Skin of body (tissue), 2 donors: ENCODE data around the gene FLCN. TPM values are rescaled to one million over a fixed set of nuclear protein-coding genes. Genes with fewer than 3 reads are reported as not detected.

Source experiments
- DNase-seq: peaks from one replicate; lab custom pipeline; 2025; lab: John Stamatoyannopoulos, UW
- total RNA-seq: library from RNA; depleted of rRNA; stranded (reverse); fragments of >200 nt; gene quantifications from one replicate; pipeline ENCODE4 v1.2.3, GENCODE V29; 2014

The FLCN gene
- total RNA-seq, 1 donor from 2014 or later = 58.5 TPM

DNA sequence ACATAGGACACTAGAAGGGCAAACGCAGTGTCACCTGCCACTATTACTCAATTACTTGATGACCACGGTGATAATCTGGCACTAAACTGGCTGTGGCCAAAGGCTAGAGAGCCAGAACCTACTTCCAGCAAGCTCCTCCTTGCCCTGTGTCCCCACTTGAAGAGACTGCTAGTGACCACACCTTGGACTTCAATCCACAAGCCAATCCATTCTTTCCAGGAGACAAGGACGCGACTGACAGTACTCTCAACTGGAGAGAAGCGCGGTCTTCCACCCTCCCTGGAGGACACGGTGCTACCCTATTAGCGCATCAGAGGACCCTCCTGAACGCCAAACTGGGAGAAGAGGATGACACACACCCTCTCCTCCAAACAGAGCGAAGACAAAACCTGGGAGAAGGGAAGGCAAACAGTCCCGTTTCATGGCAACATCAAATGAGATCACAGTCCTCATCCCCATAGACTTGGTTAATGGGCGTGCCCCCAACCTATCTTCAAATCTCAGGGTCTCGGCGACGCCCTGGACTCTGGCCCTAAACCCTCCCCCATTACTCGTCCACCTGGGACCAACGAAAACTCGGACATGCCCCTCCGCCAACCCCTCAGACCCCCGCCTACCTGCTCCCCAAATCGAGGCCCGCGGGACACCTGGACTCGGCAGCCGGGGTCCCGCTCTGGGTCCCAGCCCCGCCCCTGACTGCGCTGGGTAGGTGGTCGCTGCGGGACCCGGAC, 508 bp downstream of the FLCN start:
- no peak for DNase-seq

DNA sequence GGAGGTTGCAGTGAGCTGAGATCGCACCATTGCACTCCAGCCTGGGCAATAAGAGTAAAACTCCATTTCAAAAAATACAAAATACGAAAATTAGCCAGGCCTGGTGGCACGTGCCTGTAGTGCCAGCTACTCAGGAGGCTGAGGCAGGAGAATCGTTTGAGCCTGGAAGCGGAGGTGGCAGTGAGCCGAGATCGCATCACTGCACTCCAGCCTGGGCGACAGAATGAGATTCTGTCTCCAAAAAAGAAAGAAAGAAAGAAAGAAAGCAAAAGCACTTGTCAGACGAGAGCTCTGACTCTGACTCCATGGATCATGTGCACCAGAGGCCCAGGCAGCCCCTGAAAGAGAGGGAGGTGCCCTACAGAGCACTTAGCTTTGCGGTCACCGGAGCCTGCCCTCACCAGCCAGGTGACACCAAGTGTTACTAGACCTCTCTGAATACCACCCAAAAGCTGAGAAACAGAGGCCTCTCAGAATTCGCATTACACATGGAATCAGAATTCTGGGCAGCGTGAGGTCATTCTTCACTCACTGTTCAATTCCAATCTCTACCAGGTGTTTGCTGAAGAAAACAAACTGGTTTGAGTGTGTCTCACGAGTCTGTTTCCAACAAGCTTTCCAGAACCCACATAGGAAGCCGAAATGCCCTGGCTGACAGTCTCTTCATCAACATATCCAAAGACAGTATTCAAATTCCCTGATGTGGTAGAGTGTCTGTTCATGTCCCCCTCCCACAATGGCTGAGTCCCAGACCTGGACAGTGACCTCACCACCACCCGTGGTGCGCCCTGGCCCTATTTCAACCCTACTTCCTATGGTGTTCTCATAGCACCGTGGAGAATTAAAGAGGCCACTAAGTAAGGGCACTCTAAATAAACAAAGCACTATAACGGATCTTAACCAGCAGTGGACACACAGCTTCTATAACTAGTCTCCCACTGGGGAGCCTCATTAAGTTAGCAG, 1.5 kb downstream of the FLCN start:
- no peak for DNase-seq

- DNase-seq = no peak
Observed at GRCh38 chr17:17232303-17232621, 4.7 kb downstream of the FLCN start.

GRCh38 chr17:17231621-17232302, 5.2 kb downstream of the FLCN start:
- no peak for DNase-seq

GRCh38 chr17:17229416-17230384, 7.3 kb downstream of the FLCN start:
- DNase-seq = no peak

- DNase-seq = no peak
Observed at GRCh38 chr17:17228521-17229279, 8.3 kb downstream of the FLCN start.

DNA sequence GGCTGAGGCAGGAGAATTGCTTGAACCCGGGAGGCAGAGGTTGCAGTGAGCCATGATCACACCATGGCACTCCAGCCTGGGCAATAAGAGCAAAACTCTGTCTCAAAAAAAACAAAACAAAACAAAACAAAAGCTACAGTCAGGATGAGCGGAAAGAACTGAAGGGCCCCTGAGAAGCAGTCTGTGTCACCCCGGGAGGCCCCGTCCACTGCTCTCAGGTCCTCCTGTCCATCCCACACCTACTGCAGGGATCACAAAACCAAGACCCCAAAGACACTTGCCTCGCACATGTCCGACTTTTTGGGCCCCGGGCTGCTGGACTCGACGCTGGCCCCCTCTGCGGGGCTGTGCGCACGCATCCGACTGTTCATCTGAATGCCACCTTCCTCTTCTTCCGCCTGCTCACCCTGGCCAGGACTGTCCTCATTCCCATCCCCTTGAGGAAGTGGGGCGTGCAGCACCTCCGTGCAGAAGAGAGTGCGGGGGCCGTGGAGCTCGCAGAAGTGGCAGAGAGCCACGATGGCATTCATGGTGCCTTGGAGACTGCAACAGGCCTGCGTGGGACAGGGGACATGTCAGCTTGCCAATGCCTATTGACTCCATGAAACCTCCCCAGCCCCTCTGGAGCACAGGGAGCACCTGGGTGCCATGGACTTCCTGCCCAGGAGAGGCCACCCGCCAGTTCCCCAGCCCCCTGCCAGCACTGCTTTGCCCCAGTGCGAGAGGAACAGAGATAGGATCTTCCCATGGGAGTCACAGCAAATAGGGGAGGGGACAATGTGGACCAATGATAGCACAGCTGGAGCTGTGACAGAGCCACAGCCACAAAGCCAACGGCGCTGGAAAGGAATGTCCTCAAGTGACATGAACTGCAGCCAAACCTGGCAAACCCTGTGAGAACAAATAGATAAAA, 9.1 kb downstream of the FLCN start:
- DNase-seq = no peak

GRCh38 chr17:17226451-17227265, 10.3 kb downstream of the FLCN start:
- DNase-seq = no peak

- DNase-seq = no peak
Observed at GRCh38 chr17:17225901-17226300, 11.1 kb downstream of the FLCN start.

DNA sequence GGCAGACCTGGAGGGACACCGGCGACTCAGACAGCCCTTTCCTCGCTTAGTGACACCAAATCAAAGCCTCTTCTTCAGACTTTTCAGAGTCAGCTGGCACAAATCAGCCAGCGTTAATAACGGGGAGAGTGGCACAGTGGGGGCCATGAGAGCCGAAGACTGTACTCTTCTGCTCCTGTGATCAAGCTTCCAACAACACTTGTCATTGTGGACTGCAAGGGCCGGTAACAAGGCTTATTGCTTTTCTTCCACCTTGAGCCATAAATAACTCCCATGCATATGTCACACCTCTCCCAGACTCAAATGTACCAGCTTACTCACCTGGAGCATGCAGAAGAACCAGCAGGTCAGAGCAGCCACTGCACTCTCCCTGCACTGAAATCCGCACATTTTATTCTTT, 12.8 kb downstream of the FLCN start:
- no peak for DNase-seq

GRCh38 chr17:17223736-17224135, 13.2 kb downstream of the FLCN start:
- DNase-seq = no peak

GRCh38 chr17:17221329-17221728, 15.6 kb downstream of the FLCN start:
- DNase-seq = no peak

GRCh38 chr17:17220529-17220928, 16.4 kb downstream of the FLCN start:
- DNase-seq = no peak

DNA sequence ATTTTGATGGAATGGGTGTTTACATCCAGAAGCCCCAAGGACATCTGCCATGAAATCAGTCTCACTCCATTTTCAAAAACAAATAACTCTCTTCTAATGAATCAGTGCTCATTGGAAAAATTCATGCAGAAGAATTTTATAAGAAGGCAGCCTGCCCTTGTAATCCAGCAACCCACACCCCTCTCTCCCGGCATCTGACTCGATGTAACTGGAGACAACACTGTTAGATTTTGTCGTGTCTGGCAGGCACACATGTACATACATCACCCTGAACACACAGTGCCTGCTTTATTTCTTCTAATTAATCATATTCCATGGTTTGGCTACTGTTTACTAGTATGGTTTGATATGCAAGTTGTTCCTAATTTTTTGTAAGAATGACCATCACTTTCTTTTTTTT, 19.0 kb downstream of the FLCN start:
- no peak for DNase-seq

DNA sequence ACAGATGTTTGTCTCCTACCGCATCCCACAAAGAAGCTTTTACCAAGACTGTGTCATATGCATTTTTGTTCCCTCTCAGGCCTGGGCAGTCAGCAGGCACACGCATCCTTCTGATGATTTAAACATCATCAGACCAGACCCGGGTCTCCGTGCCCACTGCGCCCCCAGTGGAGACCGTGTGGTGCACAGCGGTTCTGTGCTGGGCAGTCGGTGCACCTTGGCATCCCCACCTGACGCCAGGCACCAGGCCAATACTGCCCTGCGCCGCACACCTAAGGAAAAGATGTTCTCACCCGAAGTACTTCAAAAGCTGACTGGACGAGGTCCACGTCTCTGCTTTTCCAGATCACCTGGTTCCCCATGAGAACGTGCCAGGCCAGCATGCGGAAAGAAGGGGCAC, 20.2 kb downstream of the FLCN start:
- no peak for DNase-seq

GRCh38 chr17:17216236-17216635, 20.7 kb downstream of the FLCN start:
- no peak for DNase-seq

- DNase-seq = no peak
Observed at GRCh38 chr17:17215575-17215974, 21.4 kb downstream of the FLCN start.
